Activated CD4-positive, alpha-beta T cell treated with anti-CD3 and anti-CD28 coated beads, Interleukin-2, amount 50 U/mL, for 48 hours (primary cell): ENCODE data around the gene IRX2.

Experiments used
- DNase-seq, 2 experiments: peaks; one replicate each; pipeline ENCODE4 v3.0.0-alpha.2; 2020

IRX2 gene

DNA sequence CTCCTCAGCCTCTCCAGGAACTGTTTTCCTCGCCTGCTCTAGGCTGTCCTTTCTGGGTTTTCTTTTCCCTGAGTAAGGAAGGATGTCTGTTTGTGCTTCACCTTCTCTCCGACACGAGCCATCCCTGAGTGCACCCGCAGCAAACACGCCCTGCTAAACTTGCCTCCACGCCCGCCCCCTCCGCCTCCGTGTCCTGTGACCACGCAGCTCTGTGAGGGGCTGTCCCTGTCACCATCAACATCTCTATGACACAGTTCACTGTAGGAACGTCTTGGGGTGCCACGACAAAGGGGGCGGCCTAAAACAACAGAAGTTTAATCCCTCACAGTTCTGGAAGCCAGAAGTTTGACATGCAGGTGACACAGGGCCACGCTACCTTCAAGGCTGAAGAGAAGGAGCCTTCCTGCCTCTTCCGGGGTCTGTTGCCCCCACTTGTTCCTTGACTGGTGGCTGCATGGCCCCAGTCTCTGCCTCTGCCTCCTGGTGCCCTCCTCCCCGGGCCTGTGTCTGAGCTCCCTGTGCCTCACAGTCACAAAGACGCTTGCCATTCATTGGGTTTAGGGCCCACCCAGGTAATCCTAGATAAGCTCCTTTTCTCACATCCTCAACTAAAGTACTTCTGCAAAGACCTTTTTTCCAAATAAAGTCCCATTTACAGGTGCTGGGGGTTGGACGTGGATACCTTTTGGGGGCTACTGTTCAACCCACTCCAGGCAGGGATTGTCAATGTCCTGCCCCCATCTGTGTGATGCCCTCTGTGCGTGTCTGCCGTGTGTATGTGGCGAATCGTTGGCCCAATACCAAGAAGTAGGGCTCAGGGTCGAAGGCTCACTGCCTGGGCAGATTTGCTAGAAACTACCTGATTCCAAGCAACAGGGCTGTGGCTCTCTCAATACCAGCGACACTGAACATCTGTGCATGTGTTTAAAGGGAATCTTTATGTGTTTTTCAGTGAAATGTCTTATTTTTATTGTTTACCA, 39.7 kb downstream of the IRX2 start:
- no peak for DNase-seq

DNA sequence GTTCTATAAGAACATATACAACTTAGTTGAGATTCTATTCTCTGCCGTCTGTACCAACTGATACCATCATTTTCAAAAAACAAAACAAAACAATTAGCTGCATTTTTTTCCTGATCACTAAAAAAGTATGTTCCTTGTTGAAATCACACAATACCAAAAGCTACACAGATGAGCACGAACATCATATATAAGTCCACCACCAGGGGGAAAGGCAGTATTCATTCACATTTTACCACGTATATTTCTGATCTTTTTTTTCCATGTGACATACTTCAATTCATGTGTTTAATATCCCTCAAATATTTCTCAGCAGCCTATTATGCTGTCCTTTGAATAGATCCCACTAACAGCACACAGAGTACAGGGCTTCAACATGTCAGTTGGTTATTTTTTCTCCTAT, 40.6 kb downstream of the IRX2 start:
- DNase-seq: no peak

DNA sequence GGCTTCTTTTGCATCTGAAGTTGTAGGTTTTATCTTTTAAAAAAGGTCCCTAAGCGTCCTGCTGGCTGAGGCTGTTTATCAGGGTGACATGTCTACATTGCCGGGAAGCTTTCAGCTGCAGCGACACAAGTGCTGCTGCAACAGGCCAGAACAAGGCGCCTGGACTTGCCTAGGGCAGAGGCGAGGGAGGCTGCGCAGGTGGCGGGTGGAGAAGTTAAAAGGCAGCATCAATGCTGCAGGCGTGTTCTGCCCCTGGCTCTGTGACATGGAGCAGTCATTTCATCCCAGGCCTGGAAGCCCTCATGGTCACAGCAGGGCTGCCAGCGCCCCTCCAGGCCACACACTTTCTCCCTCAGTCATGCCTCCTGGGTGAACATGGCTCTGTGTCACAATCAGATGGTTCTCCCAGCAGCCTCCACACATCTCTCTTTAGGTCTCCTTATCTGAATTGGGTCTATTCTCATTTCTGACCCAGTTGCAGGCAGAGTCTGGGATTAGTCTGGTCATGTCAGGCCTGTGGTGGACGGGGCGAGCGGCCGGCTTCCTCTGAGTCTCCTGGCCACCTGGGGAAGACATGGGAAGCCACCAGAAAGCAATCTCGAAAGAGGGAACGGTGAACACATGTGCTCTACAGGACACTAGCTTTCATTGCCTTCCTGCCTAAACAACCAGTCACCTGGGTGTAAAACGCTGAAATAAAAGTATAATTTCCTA, 41.3 kb downstream of the IRX2 start:
- DNase-seq: no peak

GRCh38 chr5:2708751-2709150, 42.7 kb downstream of the IRX2 start:
- DNase-seq: no peak

GRCh38 chr5:2708132-2708531, 43.3 kb downstream of the IRX2 start:
- no peak for DNase-seq

DNA sequence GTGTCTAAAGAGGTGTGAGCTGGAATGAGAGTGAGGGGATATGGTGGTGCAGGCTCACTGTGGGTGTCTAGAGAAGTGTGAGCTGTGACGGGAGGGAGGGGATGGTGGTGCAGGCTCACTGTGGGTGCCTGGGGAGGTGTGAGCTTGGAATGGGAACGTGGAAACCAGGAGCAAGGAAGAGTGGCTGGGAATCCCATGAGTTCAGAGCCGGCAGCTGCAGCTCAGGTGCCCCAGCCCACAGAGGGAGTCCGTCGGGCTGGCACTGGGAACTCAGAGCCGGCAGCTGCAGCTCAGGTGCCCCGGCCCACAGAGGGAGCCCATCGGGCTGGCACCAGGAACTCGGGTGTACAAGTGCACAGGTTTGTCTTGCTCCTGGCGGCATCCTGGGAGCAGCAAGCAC, 45.6 kb downstream of the IRX2 start:
- DNase-seq: no peak

- no peak for DNase-seq
These were observed 46.5 kb downstream of the IRX2 start for GRCh38 chr5:2704806-2705645.

DNA sequence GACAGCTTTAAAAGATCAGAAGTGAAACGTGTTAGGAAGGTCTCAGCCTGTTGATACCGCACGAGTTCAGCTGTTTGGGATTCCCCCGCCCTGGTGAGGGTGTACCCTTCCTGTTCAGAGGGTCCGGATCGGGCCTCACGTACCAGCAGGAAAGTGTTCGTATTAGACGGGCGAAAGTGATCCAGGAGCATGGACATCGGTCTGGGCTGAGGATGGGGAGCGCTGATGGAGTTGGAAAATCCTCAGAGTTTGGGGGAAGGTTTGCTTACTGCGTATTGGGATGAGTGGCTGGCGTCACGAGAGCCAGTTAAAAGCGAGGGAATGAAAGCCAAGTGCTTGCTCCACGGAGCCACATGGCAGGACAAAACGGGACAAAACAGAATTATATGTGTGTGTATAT, 47.4 kb downstream of the IRX2 start:
- no peak for DNase-seq

GRCh38 chr5:2703615-2704014, 47.9 kb downstream of the IRX2 start:
- DNase-seq: no peak

- DNase-seq: no peak
These were observed 48.4 kb downstream of the IRX2 start for GRCh38 chr5:2703041-2703440.

DNA sequence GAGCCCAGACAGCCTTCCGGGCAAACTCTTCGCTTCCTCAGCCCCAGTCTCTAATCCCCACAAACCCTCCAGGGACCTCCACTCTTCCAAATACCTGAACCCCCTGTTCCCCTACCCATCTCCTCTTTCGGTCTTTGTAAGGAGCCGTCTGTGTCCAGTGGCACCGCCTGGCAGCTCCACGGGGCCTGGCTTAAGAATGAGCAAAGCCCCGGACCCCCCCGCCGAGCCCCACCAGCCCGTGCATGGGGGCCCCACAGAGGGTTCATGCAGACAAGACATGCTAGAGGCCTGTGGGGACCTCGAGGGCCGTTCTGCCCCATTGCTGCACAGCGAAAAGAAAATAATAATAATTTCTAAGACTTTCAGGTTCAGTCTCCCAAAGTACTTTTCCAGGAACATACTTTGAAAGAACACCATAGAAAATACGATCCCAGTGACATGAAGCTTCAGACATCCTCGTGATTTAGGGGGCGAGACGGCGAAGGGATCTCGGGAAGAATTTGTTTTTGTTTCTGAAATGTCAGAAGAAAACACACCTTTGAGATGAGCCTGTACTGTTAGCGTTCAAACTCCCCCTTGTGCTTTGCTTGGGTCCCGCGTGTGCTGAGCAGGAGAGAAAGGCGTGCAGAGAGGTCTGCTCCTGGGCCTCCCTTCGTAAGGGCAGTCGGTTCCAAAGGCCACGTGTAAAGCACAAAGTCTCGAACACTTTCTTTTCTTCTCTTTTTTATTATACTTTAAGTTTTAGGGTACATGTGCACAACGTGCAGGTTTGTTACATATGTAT, 49.2 kb downstream of the IRX2 start:
- DNase-seq: no peak

DNA sequence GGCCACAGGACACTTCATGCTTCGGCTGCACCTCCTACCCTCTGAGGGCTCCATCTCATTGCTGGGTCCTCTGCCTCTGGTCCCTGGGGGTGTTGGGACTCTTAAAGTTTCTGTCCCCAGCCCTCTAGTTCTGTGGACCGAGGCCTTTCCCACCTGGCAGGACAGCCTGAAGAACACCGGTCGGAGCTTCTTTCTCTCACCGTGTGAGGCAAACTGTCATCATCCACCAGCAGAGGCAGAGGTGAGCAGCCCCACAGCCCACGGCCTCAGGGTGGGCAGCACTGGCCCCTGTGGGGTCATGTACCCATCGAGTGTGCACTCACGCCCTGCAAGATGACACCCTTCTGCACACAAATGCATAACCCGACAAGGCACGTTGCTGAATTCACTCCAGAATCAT, 49.9 kb downstream of the IRX2 start:
- no peak for DNase-seq

DNA sequence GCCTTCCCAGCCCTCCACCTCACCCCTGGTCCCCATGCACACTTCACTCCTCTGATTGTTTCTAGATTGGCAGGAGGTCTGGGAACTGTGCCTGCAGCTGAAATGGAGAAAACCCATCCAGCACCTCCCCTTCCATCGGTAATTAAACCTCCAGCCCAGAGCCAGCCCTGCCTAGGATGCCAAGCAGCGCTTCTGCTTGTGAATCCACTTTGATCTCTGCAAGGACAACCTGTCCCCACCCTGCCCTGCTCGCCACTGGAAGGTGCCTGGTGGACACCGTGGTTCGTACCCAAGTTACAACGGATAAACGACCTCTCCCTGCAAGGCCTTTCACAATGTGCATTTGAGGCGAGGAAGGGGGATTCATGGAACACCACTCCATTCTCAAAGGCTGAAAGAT, 50.6 kb downstream of the IRX2 start:
- no peak for DNase-seq

GRCh38 chr5:2699686-2700085, 51.8 kb downstream of the IRX2 start:
- no peak for DNase-seq

GRCh38 chr5:2699231-2699630, 52.2 kb downstream of the IRX2 start:
- no peak for DNase-seq

DNA sequence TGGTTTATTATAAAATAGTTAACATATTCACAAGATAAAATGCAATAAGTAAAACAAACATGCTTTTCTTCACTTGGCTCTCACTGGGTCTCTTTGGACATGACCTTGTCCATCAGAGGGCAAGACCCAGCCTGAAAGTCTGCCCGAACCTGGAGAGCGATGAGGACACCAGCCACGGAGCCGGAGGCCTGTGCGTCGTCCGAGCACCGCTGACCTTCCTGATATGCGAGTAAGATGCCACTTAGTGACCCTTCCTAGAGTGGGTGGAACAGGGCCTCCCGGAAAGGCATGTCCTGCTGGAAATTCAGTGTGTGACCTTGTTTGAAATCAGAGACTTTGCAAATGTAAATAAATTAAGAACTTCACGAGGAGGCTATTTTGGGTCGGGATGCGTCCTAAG, 52.9 kb downstream of the IRX2 start:
- no peak for DNase-seq

- DNase-seq: no peak
These were observed 53.9 kb downstream of the IRX2 start for GRCh38 chr5:2697446-2698200.

DNA sequence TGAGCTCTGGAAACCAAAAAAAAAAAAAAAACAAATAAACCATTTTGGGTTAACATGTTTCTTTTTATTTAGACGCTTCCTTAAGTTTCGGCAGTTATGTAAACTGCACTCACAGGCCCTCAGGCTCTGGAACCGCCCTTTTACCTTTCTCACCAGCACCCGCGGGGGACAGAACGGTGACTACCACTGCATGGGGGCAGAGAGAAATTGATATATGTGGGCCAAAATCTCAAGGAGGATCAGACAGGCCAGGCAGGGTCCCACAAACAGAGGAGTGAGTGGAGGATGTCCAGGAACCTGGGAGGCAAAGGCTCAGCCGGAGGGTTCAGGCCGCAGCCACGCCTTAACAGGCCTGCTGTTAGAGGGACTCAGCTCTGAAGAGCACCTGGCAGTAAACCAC, 54.4 kb downstream of the IRX2 start:
- no peak for DNase-seq
